CD4-positive, alpha-beta T cell treated with Interleukin-17A for 4 hours (primary cell): ENCODE results near the gene PEAR1.
A peak's percentile ranks its signal among the peaks of the same experiment; 100 is the strongest.

ENCODE experiments used
- DNase-seq: peaks from one replicate; pipeline ENCODE4 v3.0.0-alpha.2; 2020; ENCODE audit warnings: mixed read lengths

Gene PEAR1

DNA sequence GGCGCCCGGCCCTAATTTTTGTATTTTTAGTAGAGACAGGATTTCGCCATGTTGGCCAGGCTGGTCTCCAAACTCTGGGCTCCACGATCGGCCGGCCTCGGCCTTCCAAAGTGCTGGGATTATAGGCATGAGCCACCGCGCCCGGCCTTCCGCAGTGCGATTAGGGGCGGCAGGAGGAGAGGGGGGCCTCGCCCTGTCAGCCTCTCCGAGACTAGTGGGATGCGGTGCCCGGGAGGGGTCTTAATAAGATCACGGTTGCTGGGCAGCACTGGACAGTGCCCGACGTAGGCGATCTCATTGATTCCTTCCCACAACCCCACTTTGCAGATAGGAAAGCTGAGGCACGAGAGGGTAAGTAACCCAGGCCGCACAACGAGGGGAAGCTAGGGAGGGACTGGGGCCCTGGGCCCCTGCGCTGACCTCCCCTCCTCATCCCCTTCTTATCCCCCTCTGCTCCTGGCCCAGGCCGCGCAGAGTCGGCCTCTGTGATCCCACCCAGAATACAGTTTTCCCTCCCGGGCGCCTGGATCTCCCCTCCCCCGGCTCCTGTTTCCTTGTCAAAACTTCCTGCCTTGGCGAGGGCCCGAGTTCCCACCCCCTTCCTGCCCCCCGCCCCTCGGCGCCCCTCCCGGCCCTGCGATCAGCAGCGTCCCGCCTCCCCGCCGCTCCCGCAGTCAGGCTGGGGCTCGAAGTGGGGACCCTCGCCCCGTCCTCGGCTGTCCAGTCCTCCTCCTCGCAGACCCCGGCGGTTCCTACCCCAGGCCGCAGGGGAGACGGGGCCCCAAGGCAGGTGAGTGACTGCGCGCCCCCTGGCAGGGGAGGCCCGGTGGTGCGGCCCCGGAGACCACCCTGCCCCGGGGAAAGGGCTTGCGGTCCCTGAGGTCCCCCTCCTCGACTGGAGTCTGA is at the start of gene PEAR1:
PEAR1 (plus strand) TSS at position 671 of the 906 bp plus-strand sequence. CDS start 10,209 bp downstream, outside the sequence.
- peak; percentile 43 for DNase-seq

DNA sequence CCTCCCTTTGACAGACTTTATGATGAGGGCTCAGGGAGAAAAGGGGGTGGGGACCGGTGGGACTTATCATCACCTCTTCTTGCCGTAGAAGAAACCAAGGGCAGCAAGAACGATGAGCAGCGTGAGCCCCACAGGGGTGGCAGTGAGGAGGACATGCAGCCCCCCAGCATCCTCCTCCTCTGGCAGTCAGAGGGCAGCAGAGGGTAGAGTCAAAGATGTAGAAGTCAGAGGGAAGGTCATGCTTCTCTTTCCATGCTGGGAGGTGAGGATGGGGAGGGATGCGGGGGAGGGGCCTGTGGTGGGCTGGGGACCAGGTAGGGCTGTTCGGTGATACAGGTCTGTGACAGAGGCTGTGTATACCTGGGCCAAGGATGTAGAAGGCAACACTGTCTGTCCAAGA is 49.4 kb upstream of the PEAR1 start:
- DNase-seq = no peak

- no peak for DNase-seq
Observed at GRCh38 chr1:156844638-156845037, 48.9 kb upstream of the PEAR1 start.

GRCh38 chr1:156845055-156845952 is 48.2 kb upstream of the PEAR1 start:
- peak; percentile 63 for DNase-seq

DNA sequence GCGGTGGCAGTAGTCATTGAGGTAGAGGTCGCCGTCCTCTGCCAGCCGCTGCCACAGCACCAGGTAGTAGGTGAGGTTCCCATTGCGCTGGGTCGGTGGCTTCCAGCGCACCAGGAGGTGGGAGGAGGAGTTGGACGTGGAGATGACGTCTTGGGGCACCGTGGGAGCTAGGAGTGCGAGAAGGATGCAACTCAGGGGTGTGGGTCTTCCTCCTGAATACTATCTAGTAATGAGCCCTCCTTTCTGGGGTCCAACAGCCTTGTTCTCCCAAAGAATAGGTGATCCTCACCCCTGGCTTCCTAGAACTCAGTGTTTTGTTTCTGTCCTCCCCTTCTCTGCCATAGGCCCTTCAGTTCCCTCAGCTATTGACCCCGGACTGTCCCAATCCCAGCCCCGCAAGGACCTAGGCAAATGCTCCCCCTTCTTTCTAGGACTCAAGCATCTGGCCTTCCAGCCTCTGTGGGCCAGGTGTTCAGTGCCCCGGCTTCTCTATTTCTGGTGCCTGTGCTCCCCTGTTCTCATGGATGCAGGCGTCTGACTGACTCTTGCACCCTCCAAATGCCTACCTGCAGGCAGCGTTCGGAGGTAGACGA is 47.5 kb upstream of the PEAR1 start:
- DNase-seq = no peak

- DNase-seq = no peak
Observed at GRCh38 chr1:156846643-156847042, 46.9 kb upstream of the PEAR1 start.

- no peak for DNase-seq
Observed at GRCh38 chr1:156847591-156848460, 45.7 kb upstream of the PEAR1 start.

DNA sequence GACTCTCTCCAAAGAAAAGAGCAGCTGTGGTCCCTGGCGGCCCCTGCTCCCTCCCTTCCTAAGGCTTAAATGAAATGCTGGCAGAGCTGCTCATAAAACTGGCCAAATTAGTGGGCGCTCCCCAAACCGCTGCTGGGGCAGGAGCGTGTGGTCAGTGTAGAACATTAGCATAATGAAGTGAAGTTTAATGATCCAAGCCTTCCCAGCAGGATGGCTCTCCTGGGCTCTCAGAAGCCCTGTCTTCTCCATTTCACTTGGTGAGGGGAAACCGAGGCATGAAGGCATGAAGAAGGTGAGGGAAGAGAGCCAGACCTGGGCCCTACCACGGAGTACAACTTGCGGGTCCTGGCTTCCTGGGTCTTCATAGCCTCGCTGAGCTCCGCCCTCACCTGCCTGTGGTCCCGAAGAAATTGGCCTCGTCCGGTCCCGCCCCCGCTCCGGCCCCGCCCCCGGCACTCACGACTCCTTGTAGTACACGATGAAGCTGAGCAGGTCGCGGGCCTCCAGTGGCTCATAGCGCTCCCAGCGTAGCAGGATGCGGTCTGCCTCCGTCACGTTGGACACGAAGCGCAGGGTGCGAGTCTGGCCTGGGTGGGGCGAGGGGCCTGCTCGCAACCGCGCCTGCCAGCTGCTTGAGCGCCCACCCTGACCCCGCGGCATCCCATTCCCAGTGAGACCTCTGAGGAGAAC is 44.9 kb upstream of the PEAR1 start:
- peak; percentile 93 for DNase-seq

- DNase-seq = no peak
Observed at GRCh38 chr1:156849151-156849496, 44.4 kb upstream of the PEAR1 start.

DNA sequence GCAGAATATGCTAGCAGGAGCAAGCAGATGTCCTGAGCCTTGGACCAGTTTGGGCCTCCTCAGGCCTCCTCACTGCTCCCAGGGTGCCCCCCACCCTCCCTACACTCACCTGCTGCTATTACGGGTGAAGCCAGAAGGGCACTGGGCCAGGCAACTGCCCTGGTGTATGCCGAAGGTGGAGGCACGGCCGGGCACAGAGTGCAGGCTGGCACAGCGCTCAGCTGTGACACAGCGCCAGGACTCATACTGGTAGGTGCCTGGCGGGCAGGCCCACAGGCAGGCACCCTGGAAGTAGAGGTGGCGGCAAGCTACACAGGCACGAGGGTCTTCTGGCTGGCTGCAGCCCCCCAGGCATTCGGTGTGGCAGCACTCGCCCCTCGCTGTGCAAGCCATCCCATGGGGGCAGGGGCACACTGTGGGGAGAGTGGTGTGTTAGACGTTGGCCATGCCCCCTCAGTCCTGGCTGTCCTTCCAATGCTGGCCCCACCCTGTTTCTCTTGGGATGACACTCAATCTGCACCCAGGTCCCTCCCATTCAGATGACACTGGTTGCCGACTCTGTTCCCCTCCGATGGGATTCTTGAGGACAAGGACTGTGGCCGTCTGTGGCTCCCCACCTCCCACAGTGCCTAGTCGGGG is 41.6 kb upstream of the PEAR1 start:
- no peak for DNase-seq

GRCh38 chr1:156852418-156852874 is 41.1 kb upstream of the PEAR1 start:
- no peak for DNase-seq

DNA sequence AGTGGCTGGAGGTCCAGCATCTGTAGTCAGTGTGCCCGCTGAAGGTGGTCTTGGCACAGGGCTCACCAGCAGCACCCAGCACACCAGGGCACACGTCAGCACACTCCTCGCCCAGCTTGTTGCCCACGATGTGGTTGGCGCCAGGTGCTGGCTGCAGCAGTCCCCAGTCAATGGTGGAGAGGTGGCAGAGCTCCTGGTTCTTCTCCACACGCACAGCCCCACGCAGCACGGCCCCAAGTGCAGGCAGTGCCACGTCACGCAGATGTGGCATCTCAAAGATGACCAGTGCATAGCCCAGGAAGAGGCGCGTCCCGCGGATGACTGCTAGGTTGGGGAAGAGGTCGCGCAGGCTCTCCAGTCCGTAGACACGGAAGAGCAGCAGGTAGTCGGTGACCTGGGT is 39.8 kb upstream of the PEAR1 start:
- no peak for DNase-seq

DNA sequence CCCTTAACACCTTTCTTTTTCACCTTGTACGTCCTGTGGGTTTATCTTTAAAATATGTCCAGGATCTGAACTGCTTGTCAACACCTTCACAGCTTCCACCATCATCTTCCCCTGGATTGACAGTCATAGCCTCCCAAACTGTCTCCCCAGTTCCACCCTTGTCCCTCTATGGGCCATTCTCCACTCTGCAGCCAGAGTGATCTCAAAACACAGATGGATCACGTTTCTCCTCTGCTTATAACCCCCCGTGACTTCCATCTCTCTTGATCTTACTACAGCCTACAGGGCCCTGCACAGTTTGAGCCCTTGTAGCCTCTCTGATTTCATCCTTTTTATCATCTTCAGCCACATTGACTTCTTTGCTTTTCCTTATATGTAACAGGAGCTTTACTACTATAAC is 38.9 kb upstream of the PEAR1 start:
- DNase-seq = no peak

GRCh38 chr1:156856282-156856785 is 37.2 kb upstream of the PEAR1 start:
- no peak for DNase-seq

GRCh38 chr1:156857532-156857931 is 36.0 kb upstream of the PEAR1 start:
- no peak for DNase-seq

GRCh38 chr1:156858555-156858956 is 35.0 kb upstream of the PEAR1 start:
- DNase-seq = no peak

DNA sequence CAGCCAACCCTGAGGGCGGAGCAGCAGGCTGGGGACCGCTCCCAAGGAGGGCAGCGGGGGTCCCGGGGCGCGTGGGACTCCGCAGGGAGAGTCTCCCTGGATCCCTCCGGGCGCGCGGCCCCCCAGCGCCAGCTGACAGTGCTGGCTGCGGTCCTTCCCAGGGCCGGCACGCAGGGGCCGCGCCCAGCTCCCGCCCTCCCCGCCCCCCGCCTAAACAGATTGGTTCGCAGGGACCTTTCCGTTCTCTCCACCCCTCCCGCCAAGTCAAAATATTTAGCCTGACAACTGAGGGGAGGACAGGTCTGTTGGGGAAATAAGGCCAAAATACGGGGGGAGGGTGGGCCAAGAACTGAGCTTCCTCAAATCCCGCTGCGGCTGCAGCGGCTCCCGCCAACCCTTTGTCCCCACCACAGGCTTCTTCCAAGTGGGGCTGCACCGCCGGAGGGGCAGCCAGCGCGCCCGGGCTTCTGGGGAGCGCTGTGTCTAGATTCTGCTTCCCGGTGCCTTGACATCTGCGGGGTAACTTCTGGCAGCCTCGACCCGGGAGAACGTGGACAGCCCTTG is 34.5 kb upstream of the PEAR1 start, which contains the start of gene INSRR:
INSRR (minus strand) TSS at position 159 of the 564 bp plus-strand sequence. CDS start 496 bp downstream, outside the sequence.
- no peak for DNase-seq

DNA sequence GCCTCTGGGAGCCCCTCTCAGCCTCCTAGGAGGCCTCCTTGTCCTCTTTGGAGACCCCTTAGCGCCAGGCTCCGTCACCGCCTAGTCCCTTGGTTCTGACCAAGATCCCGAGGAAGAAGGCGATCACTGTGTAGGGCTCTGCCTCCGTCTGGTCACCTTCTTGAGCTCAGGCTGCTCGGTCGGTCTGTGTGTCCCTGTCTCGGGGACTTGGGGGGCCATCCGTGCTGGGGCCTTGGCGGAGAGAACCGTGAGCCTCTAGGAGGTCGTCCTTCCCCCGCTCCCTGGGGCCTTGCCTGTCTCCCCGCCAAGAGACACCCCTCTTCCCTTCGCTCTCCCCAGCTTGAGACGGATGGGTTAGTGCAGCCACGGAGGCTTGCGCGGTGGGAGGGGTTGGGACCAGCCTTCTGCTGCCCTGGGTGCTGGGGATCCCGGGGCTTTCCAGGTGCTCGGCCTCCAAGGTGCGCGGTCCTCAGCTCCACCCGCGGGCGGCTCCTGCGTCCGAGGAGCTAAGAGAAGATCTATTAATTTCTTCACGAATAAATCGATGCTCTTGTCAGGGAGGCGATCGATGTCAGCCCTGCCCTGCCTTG is 33.9 kb upstream of the PEAR1 start:
- DNase-seq = peak; percentile 26

DNA sequence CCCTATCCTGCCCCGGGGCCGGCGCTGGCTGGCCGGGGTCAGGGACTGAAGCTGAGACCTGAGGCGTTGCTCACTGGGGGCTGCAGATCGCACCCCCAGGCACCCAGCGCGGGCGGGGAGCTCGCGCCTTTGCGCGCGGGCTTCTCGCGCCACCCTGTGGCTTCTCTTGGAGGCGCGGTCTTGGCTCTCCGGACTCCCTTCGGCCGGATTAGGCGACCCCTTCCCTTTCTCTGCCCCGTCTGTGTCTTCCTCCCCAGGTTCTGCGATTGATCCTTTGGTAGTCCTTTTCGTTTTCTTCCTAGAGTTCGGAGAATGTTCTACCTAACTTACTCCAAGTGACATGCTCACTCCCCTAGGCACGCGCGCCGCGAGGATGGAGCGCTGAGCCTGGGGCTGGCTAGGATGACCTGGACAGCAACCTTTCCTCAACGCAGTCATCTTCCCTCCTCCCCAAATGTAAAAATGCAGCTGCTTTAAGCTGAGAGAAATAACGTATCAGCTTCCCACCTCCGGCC is 33.3 kb upstream of the PEAR1 start:
- DNase-seq = peak; percentile 71
